Large intestine (tissue), 3 donors: Measurements from ENCODE around the gene GBE1. TPM values are rescaled to one million over a fixed set of nuclear protein-coding genes. Genes with fewer than 3 reads are reported as not detected.

ENCODE experiments used
- DNase-seq, 2 donors: peaks; one replicate each; pipeline versions ENCODE4 v3.0.0 to v3.0.0-alpha.2; 2013
- H3K27ac ChIP-seq: one replicate; pipeline ENCODE4 v1.5.1; 2013; ENCODE audit warnings: low read length
- H3K27me3 ChIP-seq: 2 replicates; pipeline ENCODE4 v1.6.1; 2013; ENCODE audit warnings: low read length; ENCODE audit not compliant: control insufficient read depth, insufficient read depth
- H3K36me3 ChIP-seq: 2 replicates; pipeline ENCODE4 v1.6.1; 2013; ENCODE audit warnings: low read length; ENCODE audit not compliant: control insufficient read depth, insufficient read depth
- H3K4me1 ChIP-seq: one replicate; pipeline ENCODE4 v1.6.1; 2013; ENCODE audit warnings: low read length; ENCODE audit not compliant: control insufficient read depth, insufficient read depth
- H3K4me3 ChIP-seq: one replicate; pipeline ENCODE4 v1.5.1; 2013; ENCODE audit warnings: low read length
- H3K9me3 ChIP-seq: one replicate; pipeline ENCODE4 v1.6.1; 2013; ENCODE audit warnings: mild to moderate bottlenecking, low read depth, low read length, moderate library complexity; ENCODE audit not compliant: control insufficient read depth
- WGBS: methylation state at CpG from one replicate; pipeline ENCODE4 v1.1.5; 2013; ENCODE audit warnings: low lambda C conversion rate; ENCODE audit not compliant: insufficient coverage; 5-methylcytosine and 5-hydroxymethylcytosine counted together
- polyA plus RNA-seq: library from polyadenylated mRNA; unstranded; fragments of 120-200 nt; gene quantifications from one replicate; pipeline ENCODE4 v1.2.1, GENCODE V29; 2013

GBE1 gene
- polyA plus RNA-seq, 1 donor = 10.1 TPM

DNA sequence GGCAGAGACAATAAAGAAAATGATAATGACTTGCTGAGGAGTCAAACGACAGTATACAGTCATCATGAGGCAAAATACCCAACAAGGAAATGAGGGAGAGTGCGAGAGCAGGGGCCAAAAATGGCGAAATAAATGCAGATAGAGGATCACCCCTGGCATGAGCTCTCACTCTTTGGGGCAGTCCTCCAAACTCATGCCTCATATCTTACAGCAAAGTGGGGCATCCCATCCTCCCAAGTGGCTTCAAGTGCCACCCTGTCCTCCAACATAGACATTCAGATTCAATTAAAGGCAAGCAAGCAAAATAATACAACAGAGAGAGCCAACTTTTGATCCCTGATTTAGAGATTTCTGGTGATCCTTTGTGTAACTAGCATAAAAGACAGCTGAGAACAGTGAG lies 278.4 kb downstream of the GBE1 start:
- Histone ChIP-seq H3K4me1 (no peaks in the 10 kb centered on the region), H3K9me3 (no peaks in the 10 kb centered on the region), H3K27me3 (no peaks in the 10 kb centered on the region), H3K4me3 (no peak overlapping the region), H3K36me3 (no peaks in the 10 kb centered on the region), H3K27ac (no peak overlapping the region)
- no peak for DNase-seq
- no CpG with 5 or more reads among the region's 3 CpGs for WGBS

GRCh38 chr3:81477740-81478139 lies 283.7 kb downstream of the GBE1 start:
- 100% methylated on average over 1 of the region's 2 CpGs for WGBS
- Histone ChIP-seq H3K27ac (no peak overlapping the region), H3K9me3 (no peaks in the 10 kb centered on the region), H3K36me3 (no peaks in the 10 kb centered on the region), H3K4me1 (no peaks in the 10 kb centered on the region), H3K27me3 (no peaks in the 10 kb centered on the region), H3K4me3 (no peak overlapping the region)
- no peak for DNase-seq

- H3K4me1 ChIP-seq = no peaks in the 10 kb centered on the region
- no peaks in the 10 kb centered on the region for H3K27me3 ChIP-seq
- H3K9me3 ChIP-seq = no peaks in the 10 kb centered on the region
- DNase-seq = no peak
- H3K4me3 ChIP-seq = no peak overlapping the region
- 90% methylated on average over 1 of the region's 4 CpGs for WGBS
- H3K36me3 ChIP-seq = no peaks in the 10 kb centered on the region
- no peak overlapping the region for H3K27ac ChIP-seq
Measured at GRCh38 chr3:81476692-81477091, 284.8 kb downstream of the GBE1 start.

GRCh38 chr3:81472600-81473362 lies 288.7 kb downstream of the GBE1 start:
- Histone ChIP-seq H3K4me3 (no peak overlapping the region), H3K36me3 (no peaks in the 10 kb centered on the region), H3K27ac (no peak overlapping the region), H3K27me3 (no peaks in the 10 kb centered on the region), H3K4me1 (no peaks in the 10 kb centered on the region), H3K9me3 (no peaks in the 10 kb centered on the region)
- WGBS = 100% methylated on average over 2 of the region's 6 CpGs
- DNase-seq = no peak

GRCh38 chr3:81470524-81471278 lies 290.7 kb downstream of the GBE1 start:
- no peaks in the 10 kb centered on the region for H3K9me3 ChIP-seq
- WGBS = 70% methylated on average over 2 of the region's 3 CpGs
- no peak overlapping the region for H3K4me3 ChIP-seq
- no peak for DNase-seq
- no peaks in the 10 kb centered on the region for H3K36me3 ChIP-seq
- H3K27me3 ChIP-seq = no peaks in the 10 kb centered on the region
- H3K4me1 ChIP-seq = no peaks in the 10 kb centered on the region
- H3K27ac ChIP-seq = no peak overlapping the region

DNA sequence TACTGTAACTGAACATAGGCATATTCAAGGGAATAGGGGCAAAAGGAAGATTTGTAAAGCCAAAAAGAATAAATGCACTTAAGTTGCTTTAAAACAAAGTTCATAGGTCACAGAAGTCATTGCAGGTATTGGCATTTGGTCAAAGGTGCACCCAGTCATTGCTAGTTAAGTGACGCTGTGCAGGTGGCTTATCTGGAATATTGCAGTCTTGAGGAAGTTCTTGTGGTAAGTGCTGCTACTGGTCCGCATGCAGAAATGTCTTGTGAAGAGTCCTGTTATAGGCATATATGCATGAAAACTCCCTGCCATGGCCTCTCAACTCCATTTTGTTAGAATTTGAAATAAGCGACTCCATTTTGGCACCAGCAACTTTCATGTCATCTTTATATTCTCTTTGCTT lies 293.1 kb downstream of the GBE1 start:
- H3K9me3 ChIP-seq = no peaks in the 10 kb centered on the region
- no peaks in the 10 kb centered on the region for H3K27me3 ChIP-seq
- no CpG with 5 or more reads among the region's 3 CpGs for WGBS
- no peaks in the 10 kb centered on the region for H3K4me1 ChIP-seq
- H3K27ac ChIP-seq = no peak overlapping the region
- H3K36me3 ChIP-seq = no peaks in the 10 kb centered on the region
- peak; percentile 7 to 35 for DNase-seq
- H3K4me3 ChIP-seq = no peak overlapping the region

GRCh38 chr3:81466201-81466560 lies 295.3 kb downstream of the GBE1 start:
- no CpG with 5 or more reads among the region's 1 CpG for WGBS
- H3K4me1 ChIP-seq = no peaks in the 10 kb centered on the region
- H3K27me3 ChIP-seq = no peaks in the 10 kb centered on the region

GRCh38 chr3:81465510-81466200 lies 295.8 kb downstream of the GBE1 start:
- Histone ChIP-seq H3K36me3 (no peaks in the 10 kb centered on the region), H3K4me3 (no peak overlapping the region), H3K27me3 (no peaks in the 10 kb centered on the region), H3K9me3 (no peaks in the 10 kb centered on the region), H3K4me1 (no peaks in the 10 kb centered on the region), H3K27ac (no peak overlapping the region)
- DNase-seq = no peak
- 82% methylated on average over 3 of the region's 7 CpGs for WGBS

More at GRCh38 chr3:81466201-81466560, 295.3 kb downstream of the GBE1 start:
- DNase-seq = no peak
- Histone ChIP-seq H3K4me3 (no peak overlapping the region), H3K9me3 (no peaks in the 10 kb centered on the region), H3K36me3 (no peaks in the 10 kb centered on the region), H3K27ac (no peak overlapping the region)

GRCh38 chr3:81463781-81464180 lies 297.7 kb downstream of the GBE1 start:
- WGBS = 92% methylated on average over 2 of the region's 3 CpGs
- no peak for DNase-seq
- Histone ChIP-seq H3K9me3 (no peaks in the 10 kb centered on the region), H3K27ac (no peak overlapping the region), H3K27me3 (no peaks in the 10 kb centered on the region), H3K4me3 (no peak overlapping the region), H3K36me3 (no peaks in the 10 kb centered on the region), H3K4me1 (no peaks in the 10 kb centered on the region)

DNA sequence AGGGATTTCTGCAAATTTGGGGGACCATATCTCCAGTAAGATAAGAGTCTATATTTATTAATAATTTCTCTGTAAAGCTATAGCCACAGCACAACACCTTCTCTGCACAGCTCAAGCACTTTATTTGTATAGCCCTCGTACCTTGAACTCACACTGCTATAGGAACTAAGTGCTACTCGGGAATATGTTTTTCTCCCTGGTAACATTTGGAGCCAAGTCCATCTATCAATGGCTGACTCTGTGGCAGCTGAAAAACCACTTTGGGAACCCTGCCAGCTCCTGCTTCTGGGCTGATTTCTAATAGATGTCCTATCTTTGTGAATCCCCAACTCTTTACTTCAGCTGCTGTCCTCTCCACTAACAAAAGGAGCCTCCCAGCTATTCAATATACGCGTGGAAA lies 298.5 kb downstream of the GBE1 start:
- no peaks in the 10 kb centered on the region for H3K27me3 ChIP-seq
- no peaks in the 10 kb centered on the region for H3K36me3 ChIP-seq
- no peaks in the 10 kb centered on the region for H3K9me3 ChIP-seq
- WGBS = no CpG with 5 or more reads among the region's 4 CpGs
- no peak overlapping the region for H3K4me3 ChIP-seq
- H3K27ac ChIP-seq = no peak overlapping the region
- no peaks in the 10 kb centered on the region for H3K4me1 ChIP-seq
- peak; percentile 26 to 52 for DNase-seq
